Liver (tissue), 9 donors: ENCODE measurements around the gene HOXB5. TPM values are rescaled to one million over a fixed set of nuclear protein-coding genes. Genes with fewer than 3 reads are reported as not detected.

Source experiments
- DNase-seq: peaks from one replicate; pipeline ENCODE4 v3.0.0-alpha.2; 2017; ENCODE audit warnings: low spot score
- H3K27ac ChIP-seq, 2 donors: one replicate each; pipeline ENCODE4 v1.7.0; 2013; ENCODE audit warnings: inconsistent platforms in 2 of 2, low read length in 2 of 2, control low read depth in 1 of 2, low read depth in 1 of 2, mild to moderate bottlenecking in 1 of 2
- H3K27me3 ChIP-seq, 4 donors: one replicate each; pipeline versions ENCODE4 v1.6.1 to v1.7.0; 2013; ENCODE audit warnings: low read length in 3 of 4, inconsistent platforms in 1 of 4, mild to moderate bottlenecking in 1 of 4, moderate library complexity in 1 of 4; ENCODE audit not compliant: control insufficient read depth in 4 of 4, insufficient read depth in 4 of 4
- H3K36me3 ChIP-seq, 4 donors: one replicate each; pipeline versions ENCODE4 v1.6.1 to v1.7.0; 2013; ENCODE audit warnings: low read length in 3 of 4, mild to moderate bottlenecking in 3 of 4, low read depth in 1 of 4, moderate library complexity in 1 of 4; ENCODE audit not compliant: control insufficient read depth in 4 of 4, insufficient read depth in 3 of 4
- H3K4me1 ChIP-seq, 4 donors: one replicate each; pipeline versions ENCODE4 v1.6.1 to v1.7.0; 2013; ENCODE audit warnings: low read length in 3 of 4, mild to moderate bottlenecking in 3 of 4, moderate library complexity in 1 of 4; ENCODE audit not compliant: control insufficient read depth in 4 of 4, insufficient read depth in 4 of 4
- H3K4me3 ChIP-seq, 3 donors: one replicate each; pipeline versions ENCODE4 v1.6.1 to v1.7.0; 2013; ENCODE audit warnings: low read length in 3 of 3, control low read depth in 1 of 3, low read depth in 1 of 3, mild to moderate bottlenecking in 1 of 3
- H3K9ac ChIP-seq, 2 donors: one replicate each; pipeline ENCODE4 v1.7.0; 2013; ENCODE audit warnings: low read length in 2 of 2, mild to moderate bottlenecking in 2 of 2, moderate library complexity in 2 of 2, control low read depth in 1 of 2, low read depth in 1 of 2
- H3K9me3 ChIP-seq, 4 donors: one replicate each; pipeline versions ENCODE4 v1.6.1 to v1.7.0; 2013; ENCODE audit warnings: low read length in 3 of 4; ENCODE audit not compliant: control insufficient read depth in 4 of 4
- EGR1 ChIP-seq, 2 donors: IDR thresholded peaks; 2 replicates each; pipeline ENCODE4 v1.6.1; 2016 to 2018; ENCODE audit warnings: antibody characterized with exemption in 2 of 2, low read depth in 2 of 2
- FOXA1 ChIP-seq: IDR thresholded peaks from 2 replicates; pipeline ENCODE4 v1.6.1; 2016; ENCODE audit warnings: antibody characterized with exemption
- FOXA2 ChIP-seq: IDR thresholded peaks from 2 replicates; pipeline ENCODE4 v1.6.1; 2016; ENCODE audit warnings: antibody characterized with exemption
- GABPA ChIP-seq, 2 donors: IDR thresholded peaks in 1 of 2; conservative IDR thresholded peaks in 1 of 2; 2 replicates each; pipeline ENCODE4 v1.6.1; 2016; ENCODE audit warnings: antibody characterized with exemption in 2 of 2, mild to moderate bottlenecking in 1 of 2, moderate library complexity in 1 of 2
- HNF4G ChIP-seq: IDR thresholded peaks from 2 replicates; pipeline ENCODE4 v1.6.1; 2016; ENCODE audit warnings: antibody characterized with exemption
- JUND ChIP-seq, 2 donors: IDR thresholded peaks; 2 replicates each; pipeline ENCODE4 v1.6.1; 2016; ENCODE audit warnings: antibody characterized with exemption in 2 of 2
- NR2F2 ChIP-seq: IDR thresholded peaks from 2 replicates; pipeline ENCODE4 v1.6.1; 2016; ENCODE audit warnings: antibody characterized with exemption
- RAD21 ChIP-seq, 2 donors: IDR thresholded peaks; 2 replicates each; pipeline ENCODE4 v1.6.1; 2016; ENCODE audit warnings: antibody characterized with exemption in 2 of 2, mild to moderate bottlenecking in 2 of 2
- RXRA ChIP-seq, 2 donors: IDR thresholded peaks; 2 replicates each; pipeline ENCODE4 v1.6.1; 2017 to 2018; ENCODE audit warnings: antibody characterized with exemption in 2 of 2, mild to moderate bottlenecking in 1 of 2
- SP1 ChIP-seq: IDR thresholded peaks from 2 replicates; pipeline ENCODE4 v1.6.1; 2018; ENCODE audit warnings: antibody characterized with exemption, mild to moderate bottlenecking
- TAF1 ChIP-seq: conservative IDR thresholded peaks from 2 replicates; pipeline ENCODE4 v1.6.1; 2016; ENCODE audit warnings: antibody characterized with exemption, mild to moderate bottlenecking
- YY1 ChIP-seq: IDR thresholded peaks from 2 replicates; pipeline ENCODE4 v1.6.1; 2016; ENCODE audit warnings: antibody characterized with exemption, mild to moderate bottlenecking
- WGBS: extraction: QIAGEN DNeasy Blood & Tissue Kit; methylation state at CpG from one replicate; pipeline ENCODE4 v1.1.7; 2013; 5-methylcytosine and 5-hydroxymethylcytosine counted together
- polyA plus RNA-seq, 2 donors: library from polyadenylated mRNA; stranded (reverse) in 1 of 2; unstranded in 1 of 2; fragments of 200-250 nt in 1 of 2; fragments of >200 nt in 1 of 2; fragmentation: Nextera tagmentation in 1 of 2; extraction: Ambion mirVana in 1 of 2; gene quantifications; one replicate each; pipeline versions ENCODE4 v1.2.1 to v1.2.3, GENCODE V29; 2013 to 2015
- total RNA-seq, 2 donors: library from RNA; depleted of rRNA; stranded (reverse); fragments of >200 nt; gene quantifications; one replicate each; pipeline ENCODE4 v1.2.3, GENCODE V29; 2014
- TF ChIP-seq, protein P1 (sequence below): IDR thresholded peaks from 2 replicates; pipeline ENCODE4 v1.6.1; 2016; ENCODE audit warnings: antibody characterized with exemption, mild to moderate bottlenecking
- TF ChIP-seq, protein P2 (sequence below): IDR thresholded peaks from 2 replicates; pipeline ENCODE4 v1.6.1; 2016; ENCODE audit warnings: antibody characterized with exemption
- TF ChIP-seq, protein P3 (sequence below): IDR thresholded peaks from 2 replicates; pipeline ENCODE4 v1.6.1; 2016; ENCODE audit warnings: antibody characterized with exemption
- TF ChIP-seq, protein P4 (sequence below): fragments of 150-350 bp; IDR thresholded peaks from 2 replicates; pipeline ENCODE4 v1.5.1; 2017; ENCODE audit warnings: improper control_type of control experiment, low read depth, low read length; ENCODE audit not compliant: missing input control
- TF ChIP-seq, protein P5 (sequence below): IDR thresholded peaks from 2 replicates; pipeline ENCODE4 v1.6.1; 2016; ENCODE audit warnings: antibody characterized with exemption
- donor health status: healthy.
- donor health status: healthy.
- donor health status: healthy.
- donor health status: healthy.
- donor health status: healthy.

HOXB5 gene
- total and polyA plus RNA-seq, 4 donors, result 0.08 to 0.38 (median 0.36) TPM; not detected in 1

DNA sequence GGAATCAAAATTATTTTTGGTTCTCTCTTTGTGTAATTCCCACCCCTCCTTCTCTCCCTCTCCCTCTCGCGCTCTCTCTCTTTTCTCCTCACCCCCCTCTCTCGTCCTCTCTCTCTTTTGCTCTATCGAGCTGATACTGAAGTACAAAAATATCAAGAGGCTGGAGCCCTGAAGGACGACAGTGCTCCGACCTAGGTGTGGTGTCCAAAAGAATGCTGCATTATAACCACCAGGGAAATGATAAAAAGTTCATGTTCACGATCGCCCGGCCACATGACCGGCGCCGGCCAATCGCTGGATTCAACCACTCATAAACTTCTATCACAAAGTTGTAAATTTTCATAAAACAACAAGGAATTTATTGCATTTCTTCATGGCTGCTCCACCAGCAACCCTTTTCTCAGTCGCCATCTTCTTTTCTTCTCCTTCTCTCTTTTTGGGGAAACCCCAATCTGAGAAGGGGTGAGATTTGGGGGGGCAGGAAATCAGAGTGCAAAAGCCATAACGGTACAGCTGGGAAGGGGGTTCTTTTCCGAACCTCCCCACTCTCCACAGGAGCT is 11.3 kb upstream of the HOXB5 start, which contains the start of gene HOXB6:
HOXB6 (minus strand) TSS at position 217 of the 560 bp plus-strand sequence. CDS start 6,836 bp downstream, outside the sequence.
- H3K4me1 ChIP-seq, result peaks cover 0 to 8% (median 0%) of the 10 kb centered on the region in 4 donors
- 18% methylated on average over 16 of the region's 16 CpGs for WGBS
- H3K9ac ChIP-seq, result no peak within 1 kb of the TSS
- no peak within 1 kb of the TSS for H3K4me3 ChIP-seq
- H3K27me3 ChIP-seq, result peaks cover 0 to 47% (median 18%) of the 10 kb centered on the region in 4 donors
- H3K36me3 ChIP-seq, result no peaks in the 10 kb centered on the region
- H3K9me3 ChIP-seq, result no peaks in the 10 kb centered on the region
- DNase-seq, result no peak
- TF ChIP-seq YY1 (no peak), SP1 (no peak), NR2F2 (no peak), JUND (IDR thresholded peaks at IDR 0.05) (no peak), FOXA1 (no peak), GABPA (IDR thresholded peaks at IDR 0.05 in 1 of 2, conservative IDR thresholded peaks at IDR 0.05 in 1 of 2) (no peak), RXRA (IDR thresholded peaks at IDR 0.05) (no peak), TAF1 (no peak), RAD21 (IDR thresholded peaks at IDR 0.05) (no peak), EGR1 (IDR thresholded peaks at IDR 0.05; ENCODE audit: low read depth in 2 of 2) (no peak), HNF4G (no peak), FOXA2 (no peak)
- TF ChIP-seq, protein P1, sequence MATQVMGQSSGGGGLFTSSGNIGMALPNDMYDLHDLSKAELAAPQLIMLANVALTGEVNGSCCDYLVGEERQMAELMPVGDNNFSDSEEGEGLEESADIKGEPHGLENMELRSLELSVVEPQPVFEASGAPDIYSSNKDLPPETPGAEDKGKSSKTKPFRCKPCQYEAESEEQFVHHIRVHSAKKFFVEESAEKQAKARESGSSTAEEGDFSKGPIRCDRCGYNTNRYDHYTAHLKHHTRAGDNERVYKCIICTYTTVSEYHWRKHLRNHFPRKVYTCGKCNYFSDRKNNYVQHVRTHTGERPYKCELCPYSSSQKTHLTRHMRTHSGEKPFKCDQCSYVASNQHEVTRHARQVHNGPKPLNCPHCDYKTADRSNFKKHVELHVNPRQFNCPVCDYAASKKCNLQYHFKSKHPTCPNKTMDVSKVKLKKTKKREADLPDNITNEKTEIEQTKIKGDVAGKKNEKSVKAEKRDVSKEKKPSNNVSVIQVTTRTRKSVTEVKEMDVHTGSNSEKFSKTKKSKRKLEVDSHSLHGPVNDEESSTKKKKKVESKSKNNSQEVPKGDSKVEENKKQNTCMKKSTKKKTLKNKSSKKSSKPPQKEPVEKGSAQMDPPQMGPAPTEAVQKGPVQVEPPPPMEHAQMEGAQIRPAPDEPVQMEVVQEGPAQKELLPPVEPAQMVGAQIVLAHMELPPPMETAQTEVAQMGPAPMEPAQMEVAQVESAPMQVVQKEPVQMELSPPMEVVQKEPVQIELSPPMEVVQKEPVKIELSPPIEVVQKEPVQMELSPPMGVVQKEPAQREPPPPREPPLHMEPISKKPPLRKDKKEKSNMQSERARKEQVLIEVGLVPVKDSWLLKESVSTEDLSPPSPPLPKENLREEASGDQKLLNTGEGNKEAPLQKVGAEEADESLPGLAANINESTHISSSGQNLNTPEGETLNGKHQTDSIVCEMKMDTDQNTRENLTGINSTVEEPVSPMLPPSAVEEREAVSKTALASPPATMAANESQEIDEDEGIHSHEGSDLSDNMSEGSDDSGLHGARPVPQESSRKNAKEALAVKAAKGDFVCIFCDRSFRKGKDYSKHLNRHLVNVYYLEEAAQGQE, result no peak
- TF ChIP-seq, protein P2, sequence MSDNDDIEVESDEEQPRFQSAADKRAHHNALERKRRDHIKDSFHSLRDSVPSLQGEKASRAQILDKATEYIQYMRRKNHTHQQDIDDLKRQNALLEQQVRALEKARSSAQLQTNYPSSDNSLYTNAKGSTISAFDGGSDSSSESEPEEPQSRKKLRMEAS, result no peak
- TF ChIP-seq, protein P3, sequence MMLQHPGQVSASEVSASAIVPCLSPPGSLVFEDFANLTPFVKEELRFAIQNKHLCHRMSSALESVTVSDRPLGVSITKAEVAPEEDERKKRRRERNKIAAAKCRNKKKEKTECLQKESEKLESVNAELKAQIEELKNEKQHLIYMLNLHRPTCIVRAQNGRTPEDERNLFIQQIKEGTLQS, result no peak
- TF ChIP-seq, protein P4, sequence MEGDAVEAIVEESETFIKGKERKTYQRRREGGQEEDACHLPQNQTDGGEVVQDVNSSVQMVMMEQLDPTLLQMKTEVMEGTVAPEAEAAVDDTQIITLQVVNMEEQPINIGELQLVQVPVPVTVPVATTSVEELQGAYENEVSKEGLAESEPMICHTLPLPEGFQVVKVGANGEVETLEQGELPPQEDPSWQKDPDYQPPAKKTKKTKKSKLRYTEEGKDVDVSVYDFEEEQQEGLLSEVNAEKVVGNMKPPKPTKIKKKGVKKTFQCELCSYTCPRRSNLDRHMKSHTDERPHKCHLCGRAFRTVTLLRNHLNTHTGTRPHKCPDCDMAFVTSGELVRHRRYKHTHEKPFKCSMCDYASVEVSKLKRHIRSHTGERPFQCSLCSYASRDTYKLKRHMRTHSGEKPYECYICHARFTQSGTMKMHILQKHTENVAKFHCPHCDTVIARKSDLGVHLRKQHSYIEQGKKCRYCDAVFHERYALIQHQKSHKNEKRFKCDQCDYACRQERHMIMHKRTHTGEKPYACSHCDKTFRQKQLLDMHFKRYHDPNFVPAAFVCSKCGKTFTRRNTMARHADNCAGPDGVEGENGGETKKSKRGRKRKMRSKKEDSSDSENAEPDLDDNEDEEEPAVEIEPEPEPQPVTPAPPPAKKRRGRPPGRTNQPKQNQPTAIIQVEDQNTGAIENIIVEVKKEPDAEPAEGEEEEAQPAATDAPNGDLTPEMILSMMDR, result no peak
- no peak within 1 kb of the TSS for H3K27ac ChIP-seq

DNA sequence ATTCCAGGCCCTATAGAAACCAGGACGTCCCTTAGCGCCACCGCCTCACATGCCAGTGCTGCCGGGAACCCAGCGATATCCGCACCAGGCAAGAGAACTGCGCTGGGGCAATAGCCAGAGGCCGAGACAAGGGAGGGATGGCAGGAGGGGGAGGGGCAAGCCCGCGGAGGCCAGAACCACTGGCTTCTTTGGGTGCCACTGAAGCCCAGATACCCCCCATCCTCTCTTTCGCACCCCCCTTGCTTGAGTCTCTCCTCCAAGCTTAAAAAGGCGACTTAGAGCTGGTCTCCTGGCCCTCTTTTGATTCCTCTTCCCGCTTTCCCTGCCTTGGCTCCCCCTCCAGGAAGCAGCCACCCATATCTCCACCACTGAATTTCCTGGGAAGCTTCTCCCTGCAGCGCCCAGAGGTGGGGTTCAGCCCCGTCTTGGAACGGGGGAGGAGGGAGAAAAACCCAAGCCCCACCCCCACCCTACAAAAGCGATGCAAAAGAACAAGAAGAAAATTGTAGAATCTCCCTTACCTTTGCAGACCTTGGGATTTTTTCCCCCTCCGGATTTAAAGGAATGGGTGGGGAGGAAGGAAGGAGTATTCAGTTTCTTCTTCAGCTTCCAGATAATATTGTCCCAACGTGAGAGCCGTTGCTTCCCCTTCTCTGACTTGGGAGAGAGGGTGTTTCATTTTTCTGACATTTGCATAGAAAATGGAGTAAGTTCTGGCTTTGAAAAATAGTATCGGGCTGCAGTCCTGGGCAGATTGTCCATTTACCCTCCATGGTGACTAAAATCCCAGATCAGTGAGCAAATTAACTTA is 10.6 kb upstream of the HOXB5 start:
- Histone ChIP-seq H3K4me1 (peaks cover 0 to 8% (median 0%) of the 10 kb centered on the region in 4 donors), H3K36me3 (no peaks in the 10 kb centered on the region), H3K9me3 (no peaks in the 10 kb centered on the region), H3K27me3 (peaks cover 0 to 46% (median 18%) of the 10 kb centered on the region in 4 donors), H3K9ac (no peak overlapping the region), H3K4me3 (no peak overlapping the region), H3K27ac (no peak overlapping the region)
- WGBS, result 9% methylated on average over 21 of the region's 21 CpGs
- no peak for DNase-seq
- TF ChIP-seq RXRA (IDR thresholded peaks at IDR 0.05) (no peak), HNF4G (no peak)
- TF ChIP-seq, protein P1, result no peak
- TF ChIP-seq, protein P5, sequence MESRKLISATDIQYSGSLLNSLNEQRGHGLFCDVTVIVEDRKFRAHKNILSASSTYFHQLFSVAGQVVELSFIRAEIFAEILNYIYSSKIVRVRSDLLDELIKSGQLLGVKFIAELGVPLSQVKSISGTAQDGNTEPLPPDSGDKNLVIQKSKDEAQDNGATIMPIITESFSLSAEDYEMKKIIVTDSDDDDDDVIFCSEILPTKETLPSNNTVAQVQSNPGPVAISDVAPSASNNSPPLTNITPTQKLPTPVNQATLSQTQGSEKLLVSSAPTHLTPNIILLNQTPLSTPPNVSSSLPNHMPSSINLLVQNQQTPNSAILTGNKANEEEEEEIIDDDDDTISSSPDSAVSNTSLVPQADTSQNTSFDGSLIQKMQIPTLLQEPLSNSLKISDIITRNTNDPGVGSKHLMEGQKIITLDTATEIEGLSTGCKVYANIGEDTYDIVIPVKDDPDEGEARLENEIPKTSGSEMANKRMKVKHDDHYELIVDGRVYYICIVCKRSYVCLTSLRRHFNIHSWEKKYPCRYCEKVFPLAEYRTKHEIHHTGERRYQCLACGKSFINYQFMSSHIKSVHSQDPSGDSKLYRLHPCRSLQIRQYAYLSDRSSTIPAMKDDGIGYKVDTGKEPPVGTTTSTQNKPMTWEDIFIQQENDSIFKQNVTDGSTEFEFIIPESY, result no peak
